PC-9 (cell line): ENCODE measurements around the gene TMEM17. TPM values are rescaled to one million over a fixed set of nuclear protein-coding genes. Genes with fewer than 3 reads are reported as not detected.

Experiments
- BruUV-seq: library from RNA; stranded (reverse); fragments of 400-500 nt; replicated peaks from 2 replicates; lab custom pipeline; 2021; lab: Mats Ljungman, UMichigan
- CTCF ChIA-PET: fragments of 300-600 bp; sonication (Branson Sonifier 250); formaldehyde crosslinking; loops from one replicate; lab custom pipeline; 2022; ENCODE audit warnings: antibody characterized with exemption; lab: Charles Lee
- POLR2A ChIA-PET: fragments of 300-600 bp; sonication (Branson Sonifier 250); formaldehyde crosslinking; loops from one replicate; lab custom pipeline; 2022; ENCODE audit warnings: antibody characterized with exemption; ENCODE audit not compliant: unreplicated experiment; lab: Charles Lee
- DNase-seq, 2 experiments: peaks; one replicate each; pipeline versions ENCODE4 v3.0.0 to v3.0.0-alpha.2; 2015 to 2022; ENCODE audit warnings: mixed read lengths in 1 of 2
- H2AFZ ChIP-seq: fragments of 200-600 bp; sonication (generic); 2 replicates; pipeline ENCODE4 v1.8.1; 2017; ENCODE audit warnings: antibody characterized with exemption
- H3F3A ChIP-seq: fragments of 200-600 bp; sonication (generic); 2 replicates; pipeline ENCODE4 v1.8.1; 2017; ENCODE audit warnings: antibody characterized with exemption, mild to moderate bottlenecking, low read depth; ENCODE audit not compliant: insufficient read depth
- H3K27ac ChIP-seq: fragments of 200-600 bp; sonication (generic); 2 replicates; pipeline ENCODE4 v1.6.1; 2016; ENCODE audit warnings: mixed run types
- H3K27me3 ChIP-seq: fragments of 200-600 bp; sonication (generic); 2 replicates; pipeline ENCODE4 v1.6.1; 2016; ENCODE audit warnings: low read depth, mixed run types; ENCODE audit not compliant: insufficient read depth
- H3K36me3 ChIP-seq: fragments of 200-600 bp; sonication (generic); 2 replicates; pipeline ENCODE4 v1.6.1; 2016; ENCODE audit warnings: low read depth, mixed run types
- H3K4me1 ChIP-seq: fragments of 200-600 bp; sonication (generic); replicated peaks from 2 replicates; pipeline ENCODE4 v1.6.1; 2016; ENCODE audit warnings: mixed run types; ENCODE audit not compliant: insufficient read depth
- H3K4me2 ChIP-seq: fragments of 200-600 bp; sonication (generic); 2 replicates; pipeline ENCODE4 v1.6.1; 2017; ENCODE audit warnings: mixed run types
- H3K4me3 ChIP-seq: fragments of 200-600 bp; sonication (generic); 2 replicates; pipeline ENCODE4 v1.6.1; 2016; ENCODE audit warnings: mixed run types
- H3K79me2 ChIP-seq: fragments of 200-600 bp; sonication (generic); 2 replicates; pipeline ENCODE4 v1.6.1; 2017; ENCODE audit warnings: low read depth, mixed run types
- H3K9me2 ChIP-seq: fragments of 200-600 bp; sonication (generic); 2 replicates; pipeline ENCODE4 v1.8.1; 2017; ENCODE audit warnings: mild to moderate bottlenecking; ENCODE audit not compliant: insufficient read depth
- H3K9me3 ChIP-seq: fragments of 200-600 bp; sonication (generic); 2 replicates; pipeline ENCODE4 v1.8.1; 2016; ENCODE audit warnings: low read depth; ENCODE audit not compliant: insufficient read depth
- H4K20me1 ChIP-seq: fragments of 200-600 bp; sonication (generic); 2 replicates; pipeline ENCODE4 v1.8.1; 2017; ENCODE audit not compliant: insufficient read depth
- CTCF ChIP-seq: fragments of 200-600 bp; sonication (generic); conservative IDR thresholded peaks from 2 replicates; pipeline ENCODE4 v1.6.1; 2017; ENCODE audit warnings: mixed run types, antibody characterized with exemption, mild to moderate bottlenecking, moderate library complexity
- EZH2 ChIP-seq: fragments of 200-600 bp; sonication (generic); IDR thresholded peaks from 2 replicates; pipeline ENCODE4 v1.8.0; 2017; ENCODE audit warnings: antibody characterized with exemption, low read depth
- intact Hi-C: fragments of 100-400 bp; cut with micrococcal nuclease; formaldehyde crosslinking; loops from one replicate; pipeline ENCODE4 v1.10.0; 2022; ENCODE audit not compliant: unreplicated experiment
- total RNA-seq: library from RNA; stranded (reverse); gene quantifications from 2 replicates; pipeline ENCODE4 v1.2.3, GENCODE V29; 2021

TMEM17 gene
- total RNA-seq, 1 experiment from 2014 or later = 11.0 TPM

DNA sequence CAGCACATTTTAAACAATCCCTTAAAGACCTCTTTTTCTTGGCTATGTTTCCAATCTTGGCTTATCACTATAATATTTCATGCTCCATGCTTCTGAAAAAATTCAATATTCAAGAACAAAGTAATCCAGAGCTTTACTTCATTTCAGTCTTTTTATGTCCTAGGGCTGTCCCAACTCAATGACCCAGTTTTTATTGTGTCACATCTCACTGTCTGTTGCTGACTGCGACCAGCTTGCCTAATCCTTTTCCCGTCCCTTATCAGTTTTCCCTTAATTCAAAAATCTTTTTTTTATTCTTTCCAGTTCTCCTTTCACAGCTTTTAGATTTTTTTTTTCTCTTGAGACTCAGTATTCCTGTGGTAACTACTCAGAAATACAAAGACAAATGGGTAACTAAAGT lies 10.2 kb downstream of the TMEM17 start:
- POLR2A ChIA-PET = interaction anchor here (0.7 kb wide), 1 partner anchor 17 kb away, joined by 5 read pairs; no protein-coding TSS in a partner anchor
- CTCF ChIA-PET = no interaction called here
- Histone ChIP-seq H3F3A (no peaks in the 10 kb centered on the region; the same call in 1 of the 2 replicates), H3K4me2 (no peak overlapping the region), H3K27me3 (no peaks in the 10 kb centered on the region), H4K20me1 (no peaks in the 10 kb centered on the region), H3K36me3 (peaks cover 2% of the 10 kb centered on the region; the same call in 1 of the 2 replicates), H3K4me3 (no peak overlapping the region), H3K27ac (no peak overlapping the region), H3K4me1 (peaks cover under 1% of the 10 kb centered on the region; the same call in 1 of the 2 replicates), H3K79me2 (no peaks in the 10 kb centered on the region), H3K9me2 (no peaks in the 10 kb centered on the region), H3K9me3 (no peaks in the 10 kb centered on the region), H2AFZ (no peak overlapping the region)
- DNase-seq = no peak
- TF ChIP-seq CTCF = no peak
- TF ChIP-seq EZH2 = no peak
- BruUV-seq = no TSS peak
- intact Hi-C loops = no loop called here

- TF ChIP-seq EZH2 (no peak), CTCF (no peak)
- Histone ChIP-seq H3K4me1 (no peaks in the 10 kb centered on the region; the same call in 1 of the 2 replicates), H3K36me3 (no peaks in the 10 kb centered on the region), H3K27ac (no peak overlapping the region), H3K4me3 (no peak overlapping the region), H3F3A (no peaks in the 10 kb centered on the region), H4K20me1 (no peaks in the 10 kb centered on the region), H3K27me3 (no peaks in the 10 kb centered on the region), H3K79me2 (no peaks in the 10 kb centered on the region), H3K9me3 (no peaks in the 10 kb centered on the region), H2AFZ (no peak overlapping the region), H3K9me2 (no peaks in the 10 kb centered on the region), H3K4me2 (no peak overlapping the region)
- no TSS peak for BruUV-seq
- intact Hi-C loops = no loop called here
- POLR2A ChIA-PET = interaction anchor here (0.7 kb wide), 1 partner anchor 211 kb away, joined by 3 read pairs; no protein-coding TSS in a partner anchor
- CTCF ChIA-PET = no interaction called here
- DNase-seq = no peak
Observed at GRCh38 chr2:62492048-62492447, 13.9 kb downstream of the TMEM17 start.

DNA sequence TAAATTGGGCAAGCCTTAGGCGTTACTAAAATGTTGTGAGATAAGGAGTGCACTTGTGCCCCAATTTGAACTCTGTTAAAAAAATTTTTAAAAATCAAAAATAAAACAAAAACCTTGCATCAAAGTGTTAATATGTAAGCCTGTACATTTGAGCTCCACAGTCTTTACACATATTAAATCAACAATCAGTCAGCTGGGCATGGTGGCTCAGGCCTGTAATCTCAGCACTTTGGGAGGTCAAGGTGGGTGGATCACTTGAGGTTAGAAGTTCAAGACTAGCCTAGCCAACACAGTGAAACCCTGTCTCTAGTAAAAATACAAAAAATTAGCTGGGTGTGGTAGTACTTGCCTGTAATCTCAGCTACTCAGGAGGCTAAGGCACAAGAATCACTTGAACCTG lies 16.3 kb downstream of the TMEM17 start:
- DNase-seq = no peak
- no peaks in the 10 kb centered on the region for H3K9me3 ChIP-seq
- intact Hi-C loops = no loop called here
- H3K9me2 ChIP-seq = no peaks in the 10 kb centered on the region
- no peak overlapping the region for H3K27ac ChIP-seq
- H2AFZ ChIP-seq = no peak overlapping the region
- ChIA-PET POLR2A (no interaction called here), CTCF (interaction anchor here (0.7 kb wide), 1 partner anchor 534 kb away, joined by 4 read pairs; no protein-coding TSS in a partner anchor)
- H3K4me1 ChIP-seq = peaks cover 17% of the 10 kb centered on the region
- no peaks in the 10 kb centered on the region for H3K36me3 ChIP-seq
- peaks cover 11% of the 10 kb centered on the region; the same call in 1 of the 2 replicates for H3F3A ChIP-seq
- no peaks in the 10 kb centered on the region for H3K27me3 ChIP-seq
- no peak overlapping the region for H3K4me3 ChIP-seq
- TF ChIP-seq CTCF (no peak), EZH2 (no peak)
- no peaks in the 10 kb centered on the region for H4K20me1 ChIP-seq
- no peaks in the 10 kb centered on the region for H3K79me2 ChIP-seq
- H3K4me2 ChIP-seq = no peak overlapping the region
- no TSS peak for BruUV-seq
